Measurements from ENCODE around the gene SLC25A18. TPM values are rescaled to one million over a fixed set of nuclear protein-coding genes. Genes with fewer than 3 reads are reported as not detected.

Gene SLC25A18
- total and polyA plus RNA-seq, 2 of the 8 experiments (the other 6 are each of a cell fraction or from before 2014, with no cell fraction given) = 2.8 to 2.9 TPM

- CTCF ChIA-PET (ENCODE audit: partially characterized antibody) = interaction anchor here (1.2 to 2.1 kb wide), 2 partner anchors 47 to 48 kb away, joined by 4 to 7 read pairs; no protein-coding TSS in a partner anchor
- no peak for FAIRE-seq
- H4K91ac ChIP-seq (replicated peaks; ENCODE audit: insufficient read length, low read length) = no peak overlapping the region
- TF ChIP-seq ASH2L (IDR thresholded peaks at IDR 0.05; ENCODE audit: low read length) = no peak
- TF ChIP-seq CHD1 (IDR thresholded peaks at IDR 0.05; ENCODE audit: low read depth, low read length) = no peak
- TF ChIP-seq RXRA (IDR thresholded peaks at IDR 0.05; ENCODE audit: insufficient read depth, low read depth, low read length) = no peak
- no peak for TF ChIP-seq SAP30 (IDR thresholded peaks at IDR 0.05; ENCODE audit: insufficient read depth, insufficient replicate concordance, low read length)
- no peak for TF ChIP-seq CHD2 (IDR thresholded peaks at IDR 0.05; ENCODE audit: low read length)
- TF ChIP-seq POLR2AphosphoS5 (IDR thresholded peaks at IDR 0.05; ENCODE audit: low read depth, low read length) = no peak
- TF ChIP-seq TEAD4 (IDR thresholded peaks at IDR 0.05; ENCODE audit: low read depth, low read length) = no peak
- TF ChIP-seq POLR2A (IDR thresholded peaks at IDR 0.05; ENCODE audit: control extremely low read depth in 1 of 2, low read depth in 2 of 2, low read length in 2 of 2) = no peak
- no peak for TF ChIP-seq SRF (IDR thresholded peaks at IDR 0.05; ENCODE audit: low read depth, low read length)
- TF ChIP-seq SP2 (IDR thresholded peaks at IDR 0.05; ENCODE audit: low read length) = no peak
- no peak for TF ChIP-seq GTF2F1 (IDR thresholded peaks at IDR 0.05; ENCODE audit: borderline replicate concordance, low read depth, low read length)
- no peak for TF ChIP-seq EZH2 (IDR thresholded peaks at IDR 0.05; ENCODE audit: low read depth, low read length, severe bottlenecking)
- no peak for TF ChIP-seq ATF2 (IDR thresholded peaks at IDR 0.05; ENCODE audit: low read length)
- no peak for TF ChIP-seq BCL11A (IDR thresholded peaks at IDR 0.05; ENCODE audit: low read depth in 2 of 2, low read length in 2 of 2)
These were observed 43.2 kb downstream of the SLC25A18 start for GRCh38 chr22:17606496-17606895.

More at GRCh38 chr22:17606496-17606895, 43.2 kb downstream of the SLC25A18 start:
- H3K23me2 ChIP-seq (ENCODE audit: low read depth, low read length) = no peaks in the 10 kb centered on the region
- no peak overlapping the region for H3K56ac ChIP-seq (replicated peaks; ENCODE audit: insufficient read length, low read depth, low read length)
- H3K9ac ChIP-seq (replicated peaks in 1 of 4; ENCODE audit: extremely low read depth in 1 of 4, low read depth in 3 of 4, low read length in 3 of 4) = no peak overlapping the region
- H2BK5ac ChIP-seq (ENCODE audit: low read depth, low read length) = no peak overlapping the region
- H2BK20ac ChIP-seq (ENCODE audit: low read length) = no peak overlapping the region
- WGBS, 2 experiments (ENCODE audit: extremely low coverage in 1 of 2, insufficient coverage in 1 of 2, insufficient read length in 1 of 2, insufficient replicate concordance in 2 of 2, low coverage in 1 of 2, low lambda C conversion rate in 2 of 2, missing lambda C conversion rate in 1 of 2) = 90% methylated on average over 5 of the region's 5 CpGs; no CpG with 5 or more reads in 1 of the 2 experiments
- H3K27me3 ChIP-seq (replicated peaks in 1 of 4; ENCODE audit: control insufficient read depth in 3 of 4, extremely low read depth in 1 of 4, insufficient read depth in 3 of 4, low read length in 3 of 4) = no peaks in the 10 kb centered on the region
- H2BK120ac ChIP-seq (replicated peaks; ENCODE audit: low read depth, low read length) = no peak overlapping the region
- H3K9me3 ChIP-seq (ENCODE audit: insufficient read depth in 2 of 2, low read depth in 1 of 2, low read length in 1 of 2) = no peaks in the 10 kb centered on the region
- no peak overlapping the region for H2AK5ac ChIP-seq (ENCODE audit: low read depth, low read length)
- no peak overlapping the region for H2AFZ ChIP-seq (ENCODE audit: low read length)
- H2BK15ac ChIP-seq (ENCODE audit: low read length) = no peak overlapping the region
- no peak overlapping the region for H3K4me3 ChIP-seq (ENCODE audit: extremely low read depth in 1 of 4, insufficient read depth in 2 of 4, low read depth in 3 of 4, low read length in 4 of 4)
- H3K27ac ChIP-seq (ENCODE audit: low read depth, low read length) = no peak overlapping the region
- no peak overlapping the region for H3K14ac ChIP-seq (ENCODE audit: insufficient read length)
- H4K5ac ChIP-seq (ENCODE audit: insufficient read length, low read depth, low read length) = no peak overlapping the region
- H4K20me1 ChIP-seq (replicated peaks in 1 of 2; ENCODE audit: control insufficient read depth in 1 of 2, insufficient read depth in 2 of 2, low read length in 2 of 2) = peaks cover 1 to 2% of the 10 kb centered on the region in 2 experiments
- H3K4me2 ChIP-seq (ENCODE audit: insufficient read depth in 1 of 2, low read depth in 2 of 2, low read length in 2 of 2) = no peak overlapping the region
- H3K79me1 ChIP-seq (ENCODE audit: low read depth, low read length) = no peaks in the 10 kb centered on the region; the same call in 1 of the 2 replicates
- H3K79me2 ChIP-seq (ENCODE audit: control insufficient read depth in 1 of 2, insufficient read depth in 2 of 2, low read length in 2 of 2) = 0 out of 4 replicates have a peak, but pooled peaks cover 0 to 6% of the 10 kb centered on the region in 2 experiments
- POLR2A ChIA-PET (ENCODE audit: partially characterized antibody) = interaction anchor here (3.2 kb wide), 1 partner anchor 10 kb away, joined by 12 read pairs; no protein-coding TSS in a partner anchor
- no peak overlapping the region for H3K4ac ChIP-seq (replicated peaks; ENCODE audit: insufficient read length, low read depth, low read length)
- no peak overlapping the region for H2BK12ac ChIP-seq (ENCODE audit: low read depth, low read length)
- no peak overlapping the region for H3K23ac ChIP-seq (ENCODE audit: insufficient read length)
- peaks cover 6 to 29% (median 18%) of the 10 kb centered on the region in 4 experiments for H3K36me3 ChIP-seq (ENCODE audit: control insufficient read depth in 2 of 4, insufficient read depth in 4 of 4, low read length in 3 of 4)
- DNase-seq (ENCODE audit: low read depth in 1 of 2, low spot score in 2 of 2) = no peak
- no peak overlapping the region for H3K18ac ChIP-seq (ENCODE audit: extremely low read depth, low read length)
- H3K4me1 ChIP-seq (replicated peaks in 1 of 4; ENCODE audit: control insufficient read depth in 3 of 4, insufficient read depth in 4 of 4, low read length in 3 of 4) = no peaks in the 10 kb centered on the region
- H4K8ac ChIP-seq (ENCODE audit: extremely low read depth, insufficient read depth, low read length) = no peak overlapping the region
